ENCODE measurements around the gene HDHD5.

Gene HDHD5

DNA sequence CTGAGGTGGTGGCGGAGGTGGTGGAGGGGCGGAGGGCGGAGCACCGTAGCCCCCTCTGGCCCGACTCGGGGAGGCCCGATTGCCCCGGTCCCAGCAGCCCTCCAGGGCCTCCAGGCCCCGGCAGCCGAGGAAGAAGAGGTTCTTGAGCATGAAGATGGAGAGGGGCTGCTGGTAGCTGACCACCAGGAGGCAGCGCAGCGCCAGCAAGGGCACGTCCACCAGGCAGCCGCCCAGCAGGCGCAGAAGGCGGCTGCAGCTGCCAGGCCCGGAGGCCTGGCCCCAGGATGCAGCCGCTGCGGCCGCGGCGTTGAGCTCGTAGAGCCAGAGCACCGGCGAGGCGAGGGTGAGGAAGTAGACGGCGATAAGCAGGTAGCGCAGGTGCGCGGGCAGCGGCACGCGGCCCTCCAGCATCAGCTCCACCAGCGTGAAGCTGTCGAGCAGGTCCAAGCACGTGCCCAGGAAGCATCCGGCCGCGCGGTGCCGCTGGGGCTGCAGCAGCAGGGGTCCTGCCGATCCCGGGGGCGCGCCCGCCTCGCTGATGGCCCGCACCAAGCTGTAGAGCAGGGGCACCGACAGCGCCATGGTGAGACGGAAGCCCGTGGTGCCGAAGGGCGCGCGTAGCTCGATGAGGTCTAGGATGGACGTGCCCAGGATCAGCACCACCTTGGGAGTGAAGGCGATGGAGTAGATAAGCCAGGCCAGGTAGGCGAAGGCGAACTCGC is 39.4 kb downstream of the HDHD5 start:
- DNase-seq = no peak

DNA sequence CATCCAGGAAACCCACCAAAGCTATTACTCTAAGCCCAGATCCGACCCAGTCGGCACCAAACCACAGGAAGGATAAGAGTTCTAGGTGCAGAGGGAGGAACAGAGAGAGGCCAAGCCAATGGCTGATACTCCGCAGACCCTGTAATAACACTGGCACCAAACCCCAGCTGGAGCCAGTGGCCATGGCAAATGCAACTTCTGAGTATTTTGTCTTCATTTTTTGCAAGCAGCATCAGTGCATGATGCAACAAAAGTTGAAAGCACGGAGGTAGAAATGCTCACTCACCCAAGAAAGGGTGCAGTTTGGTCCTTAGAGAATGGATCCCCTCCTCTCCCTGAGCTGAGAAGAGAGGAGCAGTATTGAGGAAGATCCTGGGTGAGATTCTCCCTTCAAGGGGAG is 40.7 kb downstream of the HDHD5 start:
- DNase-seq = no peak

- no peak for DNase-seq
Observed at GRCh38 chr22:17117890-17118289, 41.2 kb downstream of the HDHD5 start.

DNA sequence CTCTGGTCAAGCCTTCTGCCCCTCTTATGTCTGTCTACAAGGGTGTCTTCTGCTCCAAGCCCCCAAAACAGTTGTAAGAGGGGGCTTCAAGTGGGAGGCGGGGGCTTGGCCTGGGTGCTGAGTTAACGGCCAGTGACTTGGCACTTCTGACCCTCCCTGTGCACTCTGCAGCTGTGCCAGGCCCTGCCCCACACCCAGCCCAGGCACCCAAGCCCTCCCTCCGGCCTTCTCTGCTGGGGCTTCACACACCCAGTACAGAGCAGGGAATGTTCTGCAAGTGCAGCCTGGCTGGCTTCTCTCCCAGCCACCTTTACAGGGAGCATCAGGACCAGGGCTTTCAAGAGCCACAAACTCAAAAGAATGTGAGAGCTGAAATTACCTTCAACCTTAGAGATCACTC is 41.7 kb downstream of the HDHD5 start:
- DNase-seq = no peak

GRCh38 chr22:17116572-17117330 is 42.3 kb downstream of the HDHD5 start:
- no peak for DNase-seq

- DNase-seq = no peak
Observed at GRCh38 chr22:17115945-17116565, 43.0 kb downstream of the HDHD5 start.

DNA sequence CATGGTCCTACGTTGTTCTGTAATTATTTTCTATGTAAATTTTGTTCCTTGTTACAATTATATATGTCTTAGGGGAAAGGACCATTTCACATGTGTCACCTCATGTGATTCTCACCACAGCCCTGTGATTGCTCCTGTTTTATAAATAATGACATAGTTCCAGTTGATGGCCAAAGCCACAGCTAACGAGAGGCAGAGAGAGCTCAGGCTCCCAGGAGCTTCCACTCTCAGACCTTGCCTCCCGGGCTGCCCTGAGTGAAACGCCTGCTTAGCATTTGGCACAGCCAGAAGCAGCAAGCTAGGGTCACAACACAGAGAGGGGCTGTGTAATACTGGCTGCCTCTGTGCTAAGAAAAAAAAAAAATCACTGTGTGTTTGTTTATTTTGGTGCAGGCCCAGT is 43.8 kb downstream of the HDHD5 start:
- DNase-seq = no peak

GRCh38 chr22:17114898-17115235 is 44.2 kb downstream of the HDHD5 start:
- no peak for DNase-seq

- no peak for DNase-seq
Observed at GRCh38 chr22:17114173-17114897, 44.7 kb downstream of the HDHD5 start.

DNA sequence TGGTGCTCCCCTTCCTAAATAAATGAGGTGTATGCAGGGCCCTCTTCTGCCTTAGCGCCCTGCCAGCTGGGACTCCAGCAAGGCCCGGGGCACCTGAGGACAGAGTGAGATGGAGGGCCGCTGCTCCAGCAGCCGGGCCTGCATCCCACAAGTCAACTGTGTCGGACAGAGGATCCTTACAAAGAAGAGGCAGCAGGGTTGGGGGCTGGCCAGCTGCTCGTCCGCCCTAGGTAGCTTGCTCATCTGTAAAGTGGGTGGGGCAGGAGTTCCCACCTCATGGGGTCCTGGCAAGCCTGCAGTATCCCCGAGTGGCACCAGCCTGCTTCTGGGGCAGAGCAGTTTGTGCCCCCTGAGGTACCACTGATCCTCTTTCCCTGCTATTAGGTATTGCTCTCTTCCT is 45.5 kb downstream of the HDHD5 start:
- no peak for DNase-seq

GRCh38 chr22:17112491-17113042 is 46.5 kb downstream of the HDHD5 start:
- no peak for DNase-seq

DNA sequence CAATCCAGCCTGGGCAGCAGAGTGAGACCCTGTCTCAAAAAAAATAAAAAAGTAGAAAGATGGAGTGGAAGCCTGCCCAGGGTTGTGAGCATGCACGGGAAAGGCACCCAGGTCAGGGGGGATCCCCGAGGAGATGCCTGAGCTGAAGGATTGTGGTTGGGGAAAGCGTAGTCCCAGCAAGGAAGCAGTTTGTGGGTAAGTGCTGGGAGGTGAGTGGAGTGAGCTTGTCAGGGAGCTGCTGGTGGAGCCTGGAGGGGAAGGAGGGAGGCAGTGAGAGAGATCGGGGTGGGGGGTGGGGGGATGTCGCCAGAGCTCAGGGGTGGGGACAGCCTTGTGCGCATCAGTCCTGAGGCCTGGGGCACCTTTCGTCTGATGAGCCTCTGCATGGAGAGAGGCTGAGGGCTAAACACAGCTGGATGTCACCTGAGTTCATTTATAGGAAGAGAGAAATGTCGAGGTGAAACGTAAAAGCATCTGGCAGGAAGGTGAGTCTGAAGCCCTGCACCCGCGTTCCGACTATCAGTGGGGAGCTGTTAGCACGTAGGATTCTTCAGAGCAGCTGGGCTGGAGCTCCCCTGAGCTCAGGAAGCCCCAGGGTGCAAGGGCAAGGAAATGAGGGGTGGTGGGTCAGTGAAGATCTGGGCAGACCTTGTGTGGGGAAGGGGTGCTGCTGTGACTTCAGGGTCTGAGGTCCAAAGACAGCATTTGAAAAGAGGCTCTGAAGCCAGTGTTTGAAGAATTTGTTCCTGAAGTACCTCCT is 48.1 kb downstream of the HDHD5 start:
- no peak for DNase-seq

- DNase-seq = no peak
Observed at GRCh38 chr22:17109976-17110375, 49.1 kb downstream of the HDHD5 start.

DNA sequence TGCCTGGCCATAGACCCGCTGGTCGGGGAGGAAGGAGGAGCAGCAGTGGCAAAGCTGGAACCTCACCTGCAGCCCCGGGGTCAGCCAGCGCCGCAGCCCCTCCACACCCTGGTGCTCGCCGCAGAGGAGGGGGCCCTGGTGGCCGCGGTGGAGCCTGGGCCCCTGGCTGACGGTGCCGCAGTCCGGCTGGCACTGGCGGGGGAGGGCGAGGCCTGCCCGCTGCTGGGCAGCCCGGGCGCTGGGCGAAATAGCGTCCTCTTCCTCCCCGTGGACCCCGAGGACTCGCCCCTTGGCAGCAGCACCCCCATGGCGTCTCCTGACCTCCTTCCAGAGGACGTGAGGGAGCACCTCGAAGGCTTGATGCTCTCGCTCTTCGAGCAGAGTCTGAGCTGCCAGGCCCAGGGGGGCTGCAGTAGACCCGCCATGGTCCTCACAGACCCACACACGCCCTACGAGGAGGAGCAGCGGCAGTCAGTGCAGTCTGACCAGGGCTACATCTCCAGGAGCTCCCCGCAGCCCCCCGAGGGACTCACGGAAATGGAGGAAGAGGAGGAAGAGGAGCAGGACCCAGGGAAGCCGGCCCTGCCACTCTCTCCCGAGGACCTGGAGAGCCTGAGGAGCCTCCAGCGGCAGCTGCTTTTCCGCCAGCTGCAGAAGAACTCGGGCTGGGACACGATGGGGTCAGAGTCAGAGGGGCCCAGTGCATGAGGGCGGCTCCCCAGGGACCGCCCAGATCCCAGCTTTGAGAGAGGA is 49.8 kb downstream of the HDHD5 start:
- DNase-seq = no peak

GRCh38 chr22:17108256-17109112 is 50.6 kb downstream of the HDHD5 start:
- no peak for DNase-seq

DNA sequence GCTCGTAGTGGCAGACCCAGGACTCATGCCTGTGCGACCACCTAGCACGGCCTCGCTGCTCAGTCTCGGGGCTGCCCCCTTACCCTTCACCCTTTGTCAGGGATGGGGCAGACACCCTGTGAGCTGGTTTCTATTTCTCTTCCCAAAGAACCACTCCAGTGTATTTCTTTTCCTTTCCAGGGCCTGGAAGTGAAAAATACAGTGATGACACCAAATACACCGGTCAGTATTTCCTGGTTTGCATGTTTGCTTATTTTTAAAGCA is 51.6 kb downstream of the HDHD5 start:
- no peak for DNase-seq

GRCh38 chr22:17106785-17107546 is 52.1 kb downstream of the HDHD5 start:
- no peak for DNase-seq

- DNase-seq = no peak
Observed at GRCh38 chr22:17106161-17106784, 52.8 kb downstream of the HDHD5 start.
